NCI-H1694 treated with DMSO at 0.1 percent for 48 hours (cell line): Measurements from ENCODE around the gene ORMDL2.
"Not testable (repeated sequence)": the region's sequence is repeated elsewhere in the genome, so short reads cannot be mapped to it uniquely, and the experiment has no call there.

ENCODE experiments used
- DNase-seq: peaks from one replicate; lab custom pipeline; 2025; lab: John Stamatoyannopoulos, UW

Gene ORMDL2

GRCh38 chr12:55852740-55853139 is 34.9 kb downstream of the ORMDL2 start:
- DNase-seq, result no peak

GRCh38 chr12:55861396-55861795 is 43.6 kb downstream of the ORMDL2 start:
- no peak for DNase-seq

GRCh38 chr12:55861871-55862270 is 44.0 kb downstream of the ORMDL2 start:
- DNase-seq, result no peak

GRCh38 chr12:55862286-55862685 is 44.4 kb downstream of the ORMDL2 start:
- no peak for DNase-seq

GRCh38 chr12:55862931-55863330 is 45.1 kb downstream of the ORMDL2 start:
- not testable (repeated sequence) for DNase-seq

GRCh38 chr12:55865327-55865726 is 47.5 kb downstream of the ORMDL2 start:
- no peak for DNase-seq

- DNase-seq, result not testable (repeated sequence)
Measured at GRCh38 chr12:55866454-55867004, 48.7 kb downstream of the ORMDL2 start.
